ENCODE results near the gene SLC35F4.

The SLC35F4 gene

GRCh38 chr14:57609192-57610075, 256.5 kb downstream of the SLC35F4 start:
- TF ChIP-seq ZNF384 (IDR thresholded peaks at IDR 0.05) (no peak), LEF1 (IDR thresholded peaks at IDR 0.05; ENCODE audit: borderline replicate concordance) (no peak), HDGF (IDR thresholded peaks at IDR 0.05; ENCODE audit: borderline replicate concordance) (no peak), PKNOX1 (IDR thresholded peaks at IDR 0.05) (no peak), FOXA1 (IDR thresholded peaks at IDR 0.05) (no peak), BHLHE40 (IDR thresholded peaks at IDR 0.05; ENCODE audit: borderline replicate concordance) (no peak), SUZ12 (IDR thresholded peaks at IDR 0.05) (no peak), ARNT (IDR thresholded peaks at IDR 0.05) (no peak), SP1 (IDR thresholded peaks at IDR 0.05) (no peak), FOXK2 (IDR thresholded peaks at IDR 0.05) (no peak), L3MBTL2 (conservative IDR thresholded peaks at IDR 0.05) (no peak), TARDBP (IDR thresholded peaks at IDR 0.05) (no peak), FOXM1 (IDR thresholded peaks at IDR 0.05; ENCODE audit: borderline replicate concordance) (no peak), NFRKB (IDR thresholded peaks at IDR 0.05) (no peak), CTBP1 (IDR thresholded peaks at IDR 0.05; ENCODE audit: borderline replicate concordance) (no peak), ELF4 (IDR thresholded peaks at IDR 0.05) (no peak)
- ChIA-PET POLR2A (no interaction called here), CTCF (interaction anchor here (0.6 kb wide), 2 partner anchors 34 to 90 kb away, joined by 3 to 4 read pairs; no protein-coding TSS in a partner anchor)
- DNase-seq (ENCODE audit: extremely low spot score): no peak

- CTCF ChIA-PET: no interaction called here
- no peak for DNase-seq (ENCODE audit: extremely low spot score)
- TF ChIP-seq L3MBTL2 (conservative IDR thresholded peaks at IDR 0.05) (no peak), SUZ12 (IDR thresholded peaks at IDR 0.05) (no peak), FOXM1 (IDR thresholded peaks at IDR 0.05; ENCODE audit: borderline replicate concordance) (no peak), CTBP1 (IDR thresholded peaks at IDR 0.05; ENCODE audit: borderline replicate concordance) (no peak), SP1 (IDR thresholded peaks at IDR 0.05) (no peak), HDGF (IDR thresholded peaks at IDR 0.05; ENCODE audit: borderline replicate concordance) (no peak)
- POLR2A ChIA-PET: no interaction called here
Measured at GRCh38 chr14:57607086-57607485, 258.8 kb downstream of the SLC35F4 start.

GRCh38 chr14:57583396-57583795, 282.5 kb downstream of the SLC35F4 start:
- CTCF ChIA-PET: no interaction called here
- POLR2A ChIA-PET: no interaction called here

GRCh38 chr14:57582746-57583145, 283.1 kb downstream of the SLC35F4 start:
- CTCF ChIA-PET: no interaction called here
- TF ChIP-seq FOXA1 (IDR thresholded peaks at IDR 0.05): no peak
- no peak for TF ChIP-seq NFRKB (IDR thresholded peaks at IDR 0.05)
- TF ChIP-seq ARNT (IDR thresholded peaks at IDR 0.05): no peak
- TF ChIP-seq HDGF (IDR thresholded peaks at IDR 0.05; ENCODE audit: borderline replicate concordance): no peak
- TF ChIP-seq PKNOX1 (IDR thresholded peaks at IDR 0.05): no peak
- TF ChIP-seq L3MBTL2 (conservative IDR thresholded peaks at IDR 0.05): no peak
- no peak for TF ChIP-seq SUZ12 (IDR thresholded peaks at IDR 0.05)
- TF ChIP-seq FOXM1 (IDR thresholded peaks at IDR 0.05; ENCODE audit: borderline replicate concordance): no peak
- TF ChIP-seq FOXK2 (IDR thresholded peaks at IDR 0.05): no peak
- TF ChIP-seq ZNF384 (IDR thresholded peaks at IDR 0.05): no peak
- no peak for TF ChIP-seq CTBP1 (IDR thresholded peaks at IDR 0.05; ENCODE audit: borderline replicate concordance)
- DNase-seq (ENCODE audit: extremely low spot score): no peak
- POLR2A ChIA-PET: no interaction called here

More at GRCh38 chr14:57583396-57583795, 282.5 kb downstream of the SLC35F4 start:
- DNase-seq (ENCODE audit: extremely low spot score): no peak
- no peak for TF ChIP-seq FOXK2 (IDR thresholded peaks at IDR 0.05)
- no peak for TF ChIP-seq CTBP1 (IDR thresholded peaks at IDR 0.05; ENCODE audit: borderline replicate concordance)
- no peak for TF ChIP-seq ZNF384 (IDR thresholded peaks at IDR 0.05)
- no peak for TF ChIP-seq ELF4 (IDR thresholded peaks at IDR 0.05)
- no peak for TF ChIP-seq FOXM1 (IDR thresholded peaks at IDR 0.05; ENCODE audit: borderline replicate concordance)
- TF ChIP-seq LEF1 (IDR thresholded peaks at IDR 0.05; ENCODE audit: borderline replicate concordance): no peak
- no peak for TF ChIP-seq ARNT (IDR thresholded peaks at IDR 0.05)
- TF ChIP-seq TARDBP (IDR thresholded peaks at IDR 0.05): no peak
- TF ChIP-seq FOXA1 (IDR thresholded peaks at IDR 0.05): no peak
- TF ChIP-seq HDGF (IDR thresholded peaks at IDR 0.05; ENCODE audit: borderline replicate concordance): no peak
- TF ChIP-seq SP1 (IDR thresholded peaks at IDR 0.05): no peak
- no peak for TF ChIP-seq PKNOX1 (IDR thresholded peaks at IDR 0.05)
- TF ChIP-seq L3MBTL2 (conservative IDR thresholded peaks at IDR 0.05): no peak
- no peak for TF ChIP-seq NFRKB (IDR thresholded peaks at IDR 0.05)
- no peak for TF ChIP-seq BHLHE40 (IDR thresholded peaks at IDR 0.05; ENCODE audit: borderline replicate concordance)
- TF ChIP-seq SUZ12 (IDR thresholded peaks at IDR 0.05): no peak

- no peak for DNase-seq (ENCODE audit: extremely low spot score)
- ChIA-PET CTCF (no interaction called here), POLR2A (no interaction called here)
- TF ChIP-seq SP1 (IDR thresholded peaks at IDR 0.05) (no peak), LEF1 (IDR thresholded peaks at IDR 0.05; ENCODE audit: borderline replicate concordance) (no peak), CTBP1 (IDR thresholded peaks at IDR 0.05; ENCODE audit: borderline replicate concordance) (no peak), FOXM1 (IDR thresholded peaks at IDR 0.05; ENCODE audit: borderline replicate concordance) (no peak), SUZ12 (IDR thresholded peaks at IDR 0.05) (no peak), ARNT (IDR thresholded peaks at IDR 0.05) (no peak)
Measured at GRCh38 chr14:57578801-57579200, 287.1 kb downstream of the SLC35F4 start.

- TF ChIP-seq SUZ12 (IDR thresholded peaks at IDR 0.05): no peak
- no peak for TF ChIP-seq FOXM1 (IDR thresholded peaks at IDR 0.05; ENCODE audit: borderline replicate concordance)
- no peak for TF ChIP-seq NFRKB (IDR thresholded peaks at IDR 0.05)
- TF ChIP-seq PKNOX1 (IDR thresholded peaks at IDR 0.05): no peak
- TF ChIP-seq HDGF (IDR thresholded peaks at IDR 0.05; ENCODE audit: borderline replicate concordance): no peak
- TF ChIP-seq ZNF384 (IDR thresholded peaks at IDR 0.05): no peak
- no peak for TF ChIP-seq ELF4 (IDR thresholded peaks at IDR 0.05)
- no peak for TF ChIP-seq BHLHE40 (IDR thresholded peaks at IDR 0.05; ENCODE audit: borderline replicate concordance)
- no peak for TF ChIP-seq SP1 (IDR thresholded peaks at IDR 0.05)
- TF ChIP-seq ARNT (IDR thresholded peaks at IDR 0.05): no peak
- no peak for TF ChIP-seq FOXA1 (IDR thresholded peaks at IDR 0.05)
- TF ChIP-seq FOXK2 (IDR thresholded peaks at IDR 0.05): no peak
- no peak for TF ChIP-seq CTBP1 (IDR thresholded peaks at IDR 0.05; ENCODE audit: borderline replicate concordance)
- no peak for TF ChIP-seq TARDBP (IDR thresholded peaks at IDR 0.05)
- TF ChIP-seq L3MBTL2 (conservative IDR thresholded peaks at IDR 0.05): no peak
- no peak for TF ChIP-seq LEF1 (IDR thresholded peaks at IDR 0.05; ENCODE audit: borderline replicate concordance)
- ChIA-PET POLR2A (no interaction called here), CTCF (no interaction called here)
- DNase-seq (ENCODE audit: extremely low spot score): no peak
Measured at GRCh38 chr14:57576498-57576897, 289.4 kb downstream of the SLC35F4 start.

Measured in HEK293T (cell line).